Heart left ventricle (tissue), 16 donors: ENCODE measurements around the gene FNBP1. TPM values are rescaled to one million over a fixed set of nuclear protein-coding genes. Genes with fewer than 3 reads are reported as not detected.

ENCODE experiments used
- ATAC-seq, 4 donors: fragments of 200-7000 bp; cut with Tn5 transposase; one replicate each; pipeline ENCODE4 v1.9.1; 2020 to 2022; ENCODE audit warnings: moderate library complexity in 4 of 4, mild to moderate bottlenecking in 3 of 4, moderate number of reproducible peaks in 1 of 4
- DNase-seq, 5 donors: peaks; one replicate each; pipeline ENCODE4 v3.0.0-alpha.2; 2020
- H3K27ac ChIP-seq, 12 donors: fragments of 200-600 bp; sonication (generic) in 4 of 12; one replicate each; pipeline versions ENCODE4 v1.5.0 to v1.8.0; 2016 to 2022; ENCODE audit warnings: mild to moderate bottlenecking in 2 of 12
- H3K27me3 ChIP-seq, 9 donors: fragments of 200-600 bp; sonication (generic) in 2 of 9; one replicate each; pipeline versions ENCODE4 v1.5.1 to v1.8.0; 2016 to 2022; ENCODE audit warnings: mild to moderate bottlenecking in 3 of 9
- H3K36me3 ChIP-seq, 9 donors: fragments of 200-600 bp; sonication (generic) in 2 of 9; one replicate each; pipeline versions ENCODE4 v1.5.0 to v1.8.0; 2018 to 2022; ENCODE audit warnings: mild to moderate bottlenecking in 2 of 9
- H3K4me1 ChIP-seq, 12 donors: fragments of 200-600 bp; sonication (generic) in 4 of 12; one replicate each; pipeline versions ENCODE4 v1.5.0 to v1.8.0; 2016 to 2022; ENCODE audit warnings: mild to moderate bottlenecking in 3 of 12
- H3K4me3 ChIP-seq, 12 donors: fragments of 200-600 bp; sonication (generic) in 4 of 12; one replicate each; pipeline versions ENCODE4 v1.5.0 to v1.8.0; 2017 to 2022; ENCODE audit warnings: mild to moderate bottlenecking in 9 of 12, moderate library complexity in 4 of 12
- H3K9me3 ChIP-seq, 12 donors: fragments of 200-600 bp; sonication (generic) in 4 of 12; one replicate each; pipeline versions ENCODE4 v1.5.0 to v1.8.0; 2016 to 2022; ENCODE audit warnings: mild to moderate bottlenecking in 1 of 12
- CTCF ChIP-seq, 12 donors: fragments of 200-600 bp; sonication (generic) in 4 of 12; IDR thresholded peaks; one replicate each; pipeline versions ENCODE4 v1.5.0 to v1.8.0; 2018 to 2022; ENCODE audit warnings: antibody characterized with exemption in 12 of 12, mild to moderate bottlenecking in 5 of 12
- POLR2A ChIP-seq, 2 donors: fragments of 450-650 bp; IDR thresholded peaks; one replicate each; pipeline ENCODE4 v1.6.1; 2017; ENCODE audit warnings: antibody characterized with exemption in 2 of 2, mild to moderate bottlenecking in 2 of 2, moderate library complexity in 2 of 2
- WGBS, 4 donors: extraction: QIAGEN DNeasy Blood & Tissue Kit in 2 of 4; methylation state at CpG; one replicate each; pipeline versions ENCODE4 v1.1.5 to v1.1.7; 2013 to 2018; 5-methylcytosine and 5-hydroxymethylcytosine counted together
- intact Hi-C, 10 donors: fragments of 100-400 bp; cut with DNase I; formaldehyde crosslinking; loops; one replicate each; pipeline versions ENCODE4 v1.11.1 to v1.14.2; 2022
- polyA plus RNA-seq, 2 donors: library from polyadenylated mRNA; stranded (reverse); fragments of 200-250 nt; gene quantifications; one replicate each; pipeline ENCODE4 v1.2.3, GENCODE V29; 2013
- total RNA-seq, 9 donors: library from RNA; depleted of rRNA in 2 of 9; stranded (reverse); fragments of >200 nt in 2 of 9; fragmentation: NEBNext Ultra II Directional in 3 of 9; extraction: Animal tissue kit (Norgen Biotek cat#: 25700) in 3 of 9; gene quantifications; one replicate each; pipeline versions ENCODE4 v1.1.0 to v1.2.4, GENCODE V29; 2016 to 2023
- donor health status: ischemic (EF 13 %, LVEDD 7.1; RV severe dilation, severe dysfunction).
- donor health status: healthy with polysubstance abuse.
- donor health status: DM: no; HTN: yes; CAD: no.
- donor health status: DM: no; HTN: no; CAD: no.
- donor health status: ischemic (EF 25% LVEDD 6.9; RV normal size, moderate dysfunction).
- donor health status: ischemic (EF 25% LVEDD 5.7; RV mildly dilated, moderate dysfunction).
- donor health status: healthy.
- donor health status: DM: yes; HTN: yes; CAD: no.
- donor health status: ischemic (EF 35%, LVEDD 5.7; RV mildly dilated, moderate dysfunction).
- donor health status: nonischemic (EF 11% LVEDD 7.7; RV severe dilation, severe dysfunction).
- donor health status: DM: yes; HTN: yes; CAD: no.
- donor health status: PGD.
- donor health status: ischemic (EF 29% LVEDD 5.4; RV normal size, mild dysfunction).
- donor health status: nonischemic (EF 23%, LVEDD 6.1; RV moderate dilation, normal function).

FNBP1 gene
- total and polyA plus RNA-seq, 11 donors = 6.9 to 47.3 (median 24.1) TPM

DNA sequence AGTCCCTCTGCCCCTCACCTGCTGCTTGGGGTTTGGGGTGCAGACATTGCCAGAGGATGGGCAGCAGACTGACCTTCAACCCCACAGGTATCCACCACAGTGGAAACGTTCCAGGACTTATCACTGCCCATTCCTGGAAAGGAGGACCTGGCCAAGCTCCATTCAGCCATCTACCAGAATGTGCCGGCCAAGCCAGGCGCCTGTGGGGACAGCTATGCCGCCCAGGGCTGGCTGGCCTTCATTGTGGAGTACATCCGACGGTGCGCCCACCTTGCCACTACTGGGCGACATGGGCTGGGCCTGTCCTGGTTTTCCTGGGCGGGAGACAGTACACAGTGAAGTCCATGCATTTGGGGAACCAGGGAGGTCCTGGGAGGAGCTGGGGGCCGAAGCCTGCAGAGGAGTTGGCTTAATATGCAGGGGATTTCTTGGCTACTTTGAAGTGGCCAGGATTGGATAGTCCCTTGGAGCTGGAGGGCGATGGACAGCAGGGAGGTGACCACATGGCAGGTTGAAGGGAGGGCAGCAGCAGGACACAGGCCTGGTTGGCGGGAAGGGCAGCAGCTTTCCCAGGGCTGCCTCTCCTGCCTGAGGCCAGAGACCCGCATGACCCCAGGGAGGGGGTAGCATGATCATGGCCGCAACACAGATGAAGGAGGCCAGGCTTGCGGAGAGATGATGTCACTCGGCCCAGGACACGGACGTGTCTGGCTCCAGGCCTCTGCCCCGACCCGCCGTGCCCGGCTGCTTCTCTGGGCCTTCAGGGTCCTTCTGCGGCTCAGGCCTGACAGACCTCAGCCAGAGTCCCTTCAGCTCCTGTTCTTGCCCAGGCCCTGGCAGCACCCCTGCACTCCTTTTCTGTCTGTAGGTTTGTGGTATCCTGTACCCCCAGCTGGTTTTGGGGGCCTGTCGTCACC, 173.1 kb downstream of the FNBP1 start:
- no peaks in the 10 kb centered on the region for H3K9me3 ChIP-seq
- DNase-seq (no peak), ATAC-seq (peak in 3 of 4 donors; percentile 44 to 64 (median 50))
- H3K4me1 ChIP-seq = peaks cover 0 to 18% (median 0%) of the 10 kb centered on the region in 12 donors
- intact Hi-C loops = no loop called here
- H3K27me3 ChIP-seq = no peaks in the 10 kb centered on the region
- 77 to 86% (median 83%) methylated on average over 20 to 24 of the region's 24 CpGs for WGBS, 4 donors
- peak overlapping the region in 1 of 12 donors; percentile 2 for H3K4me3 ChIP-seq
- H3K36me3 ChIP-seq = peaks cover 0 to 48% (median 38%) of the 10 kb centered on the region in 9 donors
- H3K27ac ChIP-seq = peak overlapping the region in 2 of 12 donors; percentile 13 to 59
- TF ChIP-seq CTCF (IDR thresholded peaks at IDR 0.05) (no peak), POLR2A (IDR thresholded peaks at IDR 0.05) (no peak)

DNA sequence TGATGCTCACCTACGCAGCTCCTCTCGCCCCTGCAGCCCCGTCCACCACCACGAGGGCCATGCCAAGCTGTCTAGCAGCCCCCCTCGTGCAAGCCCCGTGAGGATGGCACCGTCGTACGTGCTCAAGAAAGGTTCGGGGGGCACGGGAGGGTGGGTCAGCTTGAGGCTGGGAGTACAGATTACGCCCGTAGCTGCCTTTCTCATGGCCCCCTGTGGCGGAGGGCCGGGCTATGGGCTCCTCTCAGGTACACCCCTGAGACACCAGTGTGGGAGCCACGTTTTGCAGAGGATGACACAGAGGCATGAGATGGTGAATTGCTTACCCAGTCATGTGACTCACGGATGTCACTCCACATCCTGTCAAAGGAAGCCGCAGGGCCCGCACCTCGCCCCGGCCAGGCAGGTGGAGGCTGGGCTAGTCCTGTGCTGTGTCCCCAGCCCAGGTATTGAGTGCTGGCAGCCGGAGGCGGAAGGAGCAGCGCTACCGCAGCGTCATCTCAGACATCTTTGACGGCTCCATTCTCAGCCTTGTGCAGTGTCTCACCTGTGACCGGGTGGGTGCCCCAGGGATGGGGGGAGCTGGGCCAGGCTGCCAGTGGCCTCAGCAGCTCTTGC, 174.0 kb downstream of the FNBP1 start:
- intact Hi-C loops = no loop called here
- ATAC-seq = peak in 3 of 4 donors; percentile 18 to 46 (median 34)
- Histone ChIP-seq H3K27ac (peak overlapping the region in 2 of 12 donors; percentile 13 to 59), H3K4me1 (peaks cover 0 to 18% (median 0%) of the 10 kb centered on the region in 12 donors), H3K36me3 (peaks cover 0 to 47% (median 34%) of the 10 kb centered on the region in 9 donors), H3K27me3 (no peaks in the 10 kb centered on the region), H3K9me3 (no peaks in the 10 kb centered on the region), H3K4me3 (peak overlapping the region in 1 of 12 donors; percentile 2)
- WGBS, 4 donors = 84 to 88% (median 86%) methylated on average over 25 to 28 of the region's 28 CpGs
- no peak for TF ChIP-seq CTCF (IDR thresholded peaks at IDR 0.05)
- no peak for TF ChIP-seq POLR2A (IDR thresholded peaks at IDR 0.05)
- peak in 1 of 5 donors; percentile 83 for DNase-seq

- WGBS, 4 donors = 89 to 92% (median 90%) methylated on average over 36 to 48 of the region's 48 CpGs
- Histone ChIP-seq H3K27ac (peak overlapping the region in 1 of 12 donors; percentile 59), H3K4me1 (peaks cover 0 to 22% (median 0%) of the 10 kb centered on the region in 12 donors), H3K27me3 (no peaks in the 10 kb centered on the region), H3K9me3 (no peaks in the 10 kb centered on the region), H3K4me3 (no peak overlapping the region), H3K36me3 (peaks cover 0 to 51% (median 31%) of the 10 kb centered on the region in 9 donors)
- DNase-seq = no peak
- intact Hi-C loops = no loop called here
- TF ChIP-seq POLR2A (IDR thresholded peaks at IDR 0.05) (no peak), CTCF (IDR thresholded peaks at IDR 0.05) (no peak)
- peak in 1 of 4 donors; percentile 6 for ATAC-seq
Observed at GRCh38 chr9:129868023-129868871, 174.7 kb downstream of the FNBP1 start.
